NB4 (cell line): Measurements from ENCODE around the gene TRMT44.

ENCODE experiments used
- MYC ChIP-seq: IDR thresholded peaks from 2 replicates; pipeline ENCODE4 v1.6.1; 2011; ENCODE audit warnings: low read depth, low read length
- TF ChIP-seq, protein P1 (sequence below): IDR thresholded peaks from one replicate; pipeline ENCODE4 v1.5.1; 2012; ENCODE audit warnings: low read depth, low read length

DNA sequence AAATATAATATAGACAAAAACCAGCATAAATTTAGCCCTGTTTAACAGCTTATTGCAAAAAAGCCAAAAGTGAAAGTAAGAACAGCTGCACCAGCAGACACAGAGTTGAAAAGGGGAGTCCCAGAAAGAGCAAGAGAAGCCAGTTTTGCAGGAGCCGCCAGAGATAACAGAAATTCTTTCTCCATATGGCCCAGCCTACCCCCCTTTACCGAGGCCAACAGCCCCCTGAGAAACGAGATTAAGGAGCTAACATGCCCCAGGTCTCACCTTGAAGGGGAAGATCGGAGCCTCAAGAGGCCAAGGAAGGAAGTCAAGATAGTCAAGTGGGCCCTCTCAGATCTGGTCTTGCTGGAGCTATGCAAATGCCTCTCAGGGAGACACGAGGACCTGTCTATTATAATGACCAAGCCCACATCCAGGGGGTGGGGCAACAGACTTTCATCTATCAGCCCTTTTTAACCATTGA is 4.9 kb upstream of the TRMT44 start:
- TF ChIP-seq, protein P1, sequence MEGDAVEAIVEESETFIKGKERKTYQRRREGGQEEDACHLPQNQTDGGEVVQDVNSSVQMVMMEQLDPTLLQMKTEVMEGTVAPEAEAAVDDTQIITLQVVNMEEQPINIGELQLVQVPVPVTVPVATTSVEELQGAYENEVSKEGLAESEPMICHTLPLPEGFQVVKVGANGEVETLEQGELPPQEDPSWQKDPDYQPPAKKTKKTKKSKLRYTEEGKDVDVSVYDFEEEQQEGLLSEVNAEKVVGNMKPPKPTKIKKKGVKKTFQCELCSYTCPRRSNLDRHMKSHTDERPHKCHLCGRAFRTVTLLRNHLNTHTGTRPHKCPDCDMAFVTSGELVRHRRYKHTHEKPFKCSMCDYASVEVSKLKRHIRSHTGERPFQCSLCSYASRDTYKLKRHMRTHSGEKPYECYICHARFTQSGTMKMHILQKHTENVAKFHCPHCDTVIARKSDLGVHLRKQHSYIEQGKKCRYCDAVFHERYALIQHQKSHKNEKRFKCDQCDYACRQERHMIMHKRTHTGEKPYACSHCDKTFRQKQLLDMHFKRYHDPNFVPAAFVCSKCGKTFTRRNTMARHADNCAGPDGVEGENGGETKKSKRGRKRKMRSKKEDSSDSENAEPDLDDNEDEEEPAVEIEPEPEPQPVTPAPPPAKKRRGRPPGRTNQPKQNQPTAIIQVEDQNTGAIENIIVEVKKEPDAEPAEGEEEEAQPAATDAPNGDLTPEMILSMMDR = no peak
- TF ChIP-seq MYC = no peak
